GF-D8 (cell line): Measurements from ENCODE around the gene RPS6KL1.

Experiments used
- DNase-seq: peaks from one replicate; lab custom pipeline; 2025; lab: John Stamatoyannopoulos, UW

RPS6KL1 gene

GRCh38 chr14:74951443-74952179, 28.6 kb upstream of the RPS6KL1 start:
- DNase-seq = no peak

DNA sequence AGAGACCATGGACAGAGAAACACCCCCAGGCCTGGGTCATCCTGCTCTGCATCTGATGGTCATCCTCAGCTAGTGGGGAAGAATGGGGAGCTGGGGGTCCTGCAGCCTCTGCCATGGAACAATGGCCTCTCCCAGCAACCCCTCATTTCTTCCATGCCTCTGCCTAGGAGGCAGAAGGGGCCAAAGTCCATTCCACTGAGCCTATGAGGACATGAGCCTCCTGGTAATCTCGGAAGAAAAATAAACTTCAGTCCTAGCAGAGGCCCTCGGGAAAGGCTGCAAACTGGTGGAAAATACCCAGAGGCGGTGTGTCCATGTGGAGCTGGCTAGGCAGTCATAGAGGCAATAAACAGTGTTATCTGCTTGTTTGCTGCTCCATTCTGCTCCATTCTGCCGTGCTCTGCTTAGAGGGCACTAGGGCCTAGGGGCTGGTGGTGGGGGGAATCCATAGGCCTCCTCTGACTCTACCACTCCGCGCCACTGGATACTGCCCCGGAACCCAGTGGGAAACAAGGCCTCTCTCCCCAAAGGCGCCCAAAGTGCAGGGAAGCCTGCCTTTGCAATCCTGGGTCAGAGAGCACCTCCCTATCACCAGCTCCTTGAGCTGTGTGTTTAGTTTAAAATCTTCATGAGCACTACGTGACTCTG, 27.9 kb upstream of the RPS6KL1 start:
- DNase-seq = no peak

DNA sequence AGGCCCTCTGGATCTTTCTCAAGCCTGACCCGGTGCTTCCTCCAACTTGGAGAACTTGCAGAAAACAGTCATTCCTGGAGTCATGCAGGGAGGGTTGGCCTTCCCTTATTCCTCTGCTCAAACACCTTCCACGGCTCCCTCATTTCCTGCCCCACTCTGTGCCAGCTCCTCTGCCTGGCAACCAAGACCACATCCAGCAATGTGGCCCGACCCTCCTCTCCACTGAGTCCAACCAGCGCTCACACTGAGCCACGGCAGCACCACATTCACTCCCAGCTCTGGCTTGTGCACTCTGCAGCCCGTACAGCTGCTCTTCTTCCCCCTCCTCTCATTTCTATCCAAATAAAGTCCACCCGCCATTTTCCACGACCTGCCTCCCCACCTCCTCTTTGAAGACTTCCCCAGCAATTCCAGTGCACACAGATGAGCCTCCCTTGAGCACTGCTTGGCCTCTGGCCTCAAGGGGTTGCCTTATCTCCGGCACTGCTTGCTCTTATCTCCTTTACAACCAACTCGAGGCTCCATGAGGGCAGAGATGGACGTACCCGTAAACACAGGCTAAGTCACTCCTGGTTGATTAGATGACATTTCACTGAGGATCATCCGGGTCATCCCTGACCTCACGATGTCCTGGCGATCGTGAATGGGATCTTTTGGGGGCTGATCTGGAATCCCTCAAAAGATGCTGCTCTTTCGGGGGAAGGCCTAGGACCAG, 27.0 kb upstream of the RPS6KL1 start:
- no peak for DNase-seq

GRCh38 chr14:74949191-74949601, 26.1 kb upstream of the RPS6KL1 start:
- DNase-seq = no peak

GRCh38 chr14:74948228-74949175, 25.4 kb upstream of the RPS6KL1 start:
- no peak for DNase-seq

GRCh38 chr14:74947353-74948227, 24.5 kb upstream of the RPS6KL1 start:
- no peak for DNase-seq

DNA sequence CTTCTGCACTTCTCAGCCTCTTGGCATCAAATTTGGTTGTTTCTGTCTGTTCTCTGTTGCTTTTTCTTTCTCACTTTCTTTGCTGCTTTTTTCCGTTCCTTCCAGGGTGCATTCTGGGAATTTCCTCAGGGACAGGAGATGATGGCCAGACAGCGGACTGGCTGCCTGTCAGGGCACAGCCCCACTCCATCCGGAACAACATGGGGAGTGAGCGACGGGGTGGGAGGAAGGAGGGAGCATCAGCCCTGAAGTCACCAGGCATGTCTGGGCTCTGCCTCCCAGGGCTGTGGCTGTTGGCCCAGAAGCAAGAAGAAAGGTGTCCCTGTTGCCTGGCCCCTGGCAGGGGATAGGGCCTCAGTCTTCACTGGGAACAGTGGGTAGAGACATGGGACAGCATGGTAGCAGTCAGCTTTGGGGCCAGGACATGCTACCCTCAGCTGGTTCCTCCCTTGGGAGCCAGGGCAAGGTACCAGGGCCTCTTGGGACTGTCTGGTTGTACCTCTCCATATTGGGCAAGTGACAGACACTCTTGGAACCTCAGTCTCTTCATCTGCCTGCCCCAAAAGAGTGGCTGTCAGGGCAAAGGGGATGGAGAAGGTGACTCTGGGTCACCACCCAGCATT, 23.7 kb upstream of the RPS6KL1 start:
- DNase-seq = no peak

- DNase-seq = no peak
Measured at GRCh38 chr14:74945852-74946658, 23.0 kb upstream of the RPS6KL1 start.

- DNase-seq = no peak
Measured at GRCh38 chr14:74945261-74945851, 22.3 kb upstream of the RPS6KL1 start.

DNA sequence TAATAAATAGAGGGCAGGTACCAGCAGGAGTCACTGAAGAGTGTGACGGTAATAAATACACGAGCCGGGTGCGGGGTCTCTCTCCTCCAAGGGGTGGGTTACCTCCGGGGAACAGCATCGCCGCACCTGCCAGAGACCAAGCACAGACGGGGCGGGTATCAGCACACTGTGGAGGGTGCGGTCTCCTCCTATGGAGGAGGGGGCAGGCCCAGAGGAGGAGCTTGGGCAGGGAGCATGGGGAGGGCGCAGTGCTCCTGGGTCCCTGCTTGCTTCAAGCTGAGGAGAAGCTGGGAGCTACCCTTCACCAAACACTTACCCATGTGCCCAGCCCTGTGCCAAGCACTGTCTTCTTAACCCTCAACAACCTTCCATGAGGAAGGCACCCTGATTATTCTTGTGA, 19.5 kb upstream of the RPS6KL1 start:
- no peak for DNase-seq

- no peak for DNase-seq
Measured at GRCh38 chr14:74942181-74942580, 19.1 kb upstream of the RPS6KL1 start.

DNA sequence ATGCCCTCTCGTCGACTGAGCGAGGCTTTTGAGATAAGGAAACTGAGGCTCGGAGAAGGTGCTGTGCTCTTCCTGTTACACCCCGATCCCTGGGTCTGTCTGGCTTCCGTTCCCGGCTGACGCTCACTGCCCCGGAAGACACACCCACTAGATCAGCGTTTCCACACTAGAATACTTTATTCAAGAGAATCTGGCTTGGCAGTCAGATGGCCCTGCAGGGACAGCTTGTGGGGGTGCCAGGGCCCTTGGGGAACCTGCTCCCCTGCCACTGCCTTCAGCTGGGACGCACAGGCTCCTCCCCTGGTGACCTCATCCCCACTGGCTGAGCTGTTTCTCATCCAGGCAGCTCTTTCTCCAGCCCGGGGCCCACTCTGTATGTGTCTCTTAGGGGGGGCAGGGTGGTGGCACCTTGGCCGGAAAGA, 18.6 kb upstream of the RPS6KL1 start:
- DNase-seq = peak; percentile 32

GRCh38 chr14:74940956-74941565, 18.0 kb upstream of the RPS6KL1 start:
- no peak for DNase-seq

DNA sequence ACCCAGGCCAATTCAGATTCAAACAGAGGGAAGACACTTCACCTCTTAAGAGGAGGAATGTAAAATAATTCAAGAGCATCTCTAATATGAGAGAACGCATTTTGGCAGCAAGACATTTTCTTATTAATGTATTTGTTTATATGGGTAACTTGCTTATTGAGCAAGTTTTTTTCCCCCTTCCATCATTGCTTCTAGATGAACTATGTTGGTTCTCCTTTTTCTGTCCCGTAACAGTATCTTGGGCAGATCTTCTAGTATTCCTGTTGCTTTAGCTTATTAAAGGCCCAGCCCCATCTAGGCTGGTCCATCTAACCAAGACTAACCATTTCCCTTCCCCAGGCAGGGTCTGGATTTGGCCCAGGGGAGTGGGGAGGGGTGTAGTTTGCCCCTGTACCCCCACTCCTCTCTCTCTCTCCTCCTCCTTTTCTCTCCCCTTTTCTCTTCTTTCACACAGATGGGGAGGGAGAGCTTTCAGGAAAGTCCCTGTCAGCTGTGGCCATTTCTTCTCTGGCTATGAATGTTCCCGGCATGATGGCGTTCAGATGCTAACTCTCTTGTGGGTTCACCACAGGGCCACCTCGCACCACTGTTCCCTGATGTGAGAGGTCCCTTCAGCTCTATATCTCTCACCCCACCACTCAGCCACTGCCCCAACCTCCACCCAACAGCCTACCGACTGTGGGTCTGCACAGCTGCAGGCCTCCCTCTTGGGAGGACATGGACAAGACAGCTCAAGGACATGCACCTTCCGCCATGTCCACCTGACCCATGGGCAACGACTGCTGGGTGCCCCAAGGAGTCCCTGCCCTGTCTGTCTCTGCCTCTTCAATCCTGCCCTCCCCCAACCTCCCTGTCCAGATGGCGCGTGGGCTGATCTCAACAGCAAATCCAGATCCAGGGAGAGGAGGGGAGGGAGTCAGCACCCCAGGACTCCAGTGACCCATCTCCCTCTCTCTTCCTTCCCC, 15.8 kb upstream of the RPS6KL1 start:
- no peak for DNase-seq

DNA sequence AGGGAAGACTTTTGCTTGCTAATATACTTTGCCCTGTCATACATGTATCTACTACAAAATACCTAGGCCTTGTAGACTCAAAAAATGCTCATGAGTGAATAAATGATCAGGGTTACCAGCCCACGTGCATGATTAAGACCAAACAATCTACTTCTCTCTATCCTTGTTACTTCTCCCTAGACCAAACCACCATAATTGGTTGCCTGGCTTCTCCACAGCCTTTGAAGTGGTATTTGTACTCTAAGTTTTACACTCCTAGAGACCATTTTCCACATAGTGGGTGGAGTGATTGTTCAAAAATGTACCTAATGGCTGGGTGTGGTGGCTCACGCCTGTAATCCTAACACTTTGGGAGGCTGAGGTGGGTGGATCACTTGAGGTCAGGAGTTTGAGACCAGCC, 14.1 kb upstream of the RPS6KL1 start:
- no peak for DNase-seq

DNA sequence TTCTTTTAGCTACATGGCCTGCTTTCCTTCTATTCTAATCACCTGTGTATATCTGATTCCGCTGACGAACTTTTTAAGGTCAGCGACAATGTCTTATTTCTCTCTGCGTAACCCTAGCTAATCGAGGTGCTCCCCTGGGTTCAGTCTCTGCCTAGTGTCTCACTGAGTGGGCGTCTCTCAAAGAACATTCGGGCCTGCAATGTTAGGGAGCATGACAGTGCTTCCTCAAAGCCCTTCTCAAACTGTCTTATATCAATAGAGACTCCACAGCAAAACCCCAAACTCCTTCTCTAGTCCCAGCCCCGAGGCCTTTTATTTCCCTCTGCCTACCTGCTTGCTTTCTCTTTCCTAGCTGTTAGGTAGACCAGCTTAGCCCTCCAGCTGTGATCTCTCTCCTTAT, 13.7 kb upstream of the RPS6KL1 start:
- DNase-seq = no peak

DNA sequence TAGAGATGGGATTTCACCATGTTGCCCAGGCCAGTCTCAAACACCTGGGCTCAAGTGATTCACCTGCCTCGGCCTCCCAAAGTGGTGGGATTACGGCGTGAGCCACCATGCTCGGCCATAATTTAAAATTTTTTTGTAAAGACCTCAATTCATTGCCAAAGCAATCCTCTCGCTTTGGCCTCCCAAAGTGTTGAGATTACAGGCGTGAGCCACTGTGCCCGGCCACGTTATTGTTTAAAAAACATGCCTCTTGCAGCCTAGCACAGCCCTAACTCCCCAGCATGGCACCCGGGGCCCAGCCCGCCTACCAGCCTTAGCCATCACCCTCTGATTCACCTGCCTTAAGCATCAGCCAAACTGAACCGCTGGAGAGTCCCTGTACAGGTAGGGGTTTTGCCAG, 13.1 kb upstream of the RPS6KL1 start:
- no peak for DNase-seq

GRCh38 chr14:74935360-74935680, 12.3 kb upstream of the RPS6KL1 start:
- no peak for DNase-seq
